Pancreas (tissue), 10 donors: Measurements from ENCODE around the gene CFAP54. TPM values are rescaled to one million over a fixed set of nuclear protein-coding genes. Genes with fewer than 3 reads are reported as not detected.
A peak's percentile ranks its signal among the peaks of the same experiment; 100 is the strongest.

Source experiments
- ATAC-seq, 4 donors: fragments of 200-7000 bp; cut with Tn5 transposase; one replicate each; pipeline versions ENCODE4 v1.8.0 to v1.9.1; 2020; ENCODE audit warnings: mild to moderate bottlenecking in 4 of 4, moderate library complexity in 4 of 4
- DNase-seq, 6 donors: peaks; one replicate each; pipeline ENCODE4 v3.0.0-alpha.2; 2020
- FAIRE-seq: peaks from 2 replicates; lab custom pipeline; 2012; peaks lifted over from hg19 to GRCh38; lab: Jason Lieb, UNC
- H3K27ac ChIP-seq, 4 donors: fragments of 200-600 bp; sonication (generic); 1 replicate in 3 of 4; 2 replicates in 1 of 4; pipeline versions ENCODE4 v1.5.0 to v1.8.0; 2020
- H3K27me3 ChIP-seq, 4 donors: fragments of 200-600 bp; one replicate each; pipeline ENCODE4 v1.8.0; 2021
- H3K36me3 ChIP-seq, 3 donors: fragments of 200-600 bp; sonication (generic) in 1 of 3; one replicate each; pipeline versions ENCODE4 v1.5.0 to v1.8.0; 2020 to 2021
- H3K4me1 ChIP-seq, 3 donors: fragments of 200-600 bp; one replicate each; pipeline ENCODE4 v1.8.0; 2021
- H3K4me3 ChIP-seq, 4 donors: fragments of 200-600 bp; sonication (generic) in 2 of 4; one replicate each; pipeline versions ENCODE4 v1.5.0 to v1.8.0; 2020 to 2021
- H3K9me3 ChIP-seq, 4 donors: fragments of 200-600 bp; one replicate each; pipeline ENCODE4 v1.8.0; 2021
- WGBS, 2 donors: extraction: QIAGEN DNeasy Blood & Tissue Kit; methylation state at CpG; one replicate each; pipeline ENCODE4 v1.1.7; 2013; 5-methylcytosine and 5-hydroxymethylcytosine counted together
- intact Hi-C, 3 donors: fragments of 100-400 bp; cut with DNase I; formaldehyde crosslinking; loops; one replicate each; pipeline versions ENCODE4 v1.11.1 to v1.14.2; 2022
- polyA plus RNA-seq, 2 donors: library from polyadenylated mRNA; stranded (reverse); fragments of 200-250 nt; gene quantifications; one replicate each; pipeline ENCODE4 v1.2.3, GENCODE V29; 2013
- total RNA-seq, 6 donors: library from RNA; stranded (reverse); fragmentation: NEBNext Ultra II Directional in 4 of 6; extraction: Animal tissue kit (Norgen Biotek cat#: 25700) in 4 of 6; gene quantifications; one replicate each; pipeline versions ENCODE4 v1.2.1 to v1.2.4, GENCODE V29; 2021 to 2023
- TF ChIP-seq, protein P1 (sequence below), 4 donors: fragments of 200-600 bp; sonication (generic) in 3 of 4; IDR thresholded peaks; one replicate each; pipeline versions ENCODE4 v1.5.0 to v1.8.0; 2021; ENCODE audit warnings: antibody characterized with exemption in 4 of 4
- donor health status: healthy with polysubstance abuse.
- donor health status: DM: no; HTN: no; CAD: no; lungs with moderate emphysema.
- donor health status: DM: no; HTN: no; CAD: no.
- donor health status: control.
- donor health status: control.
- donor health status: Bipolar disorder and iron deficiency.
- donor health status: DM: yes; HTN: yes; CAD: no.
- donor health status: DM: no; HTN: no; CAD: no.
- donor health status: DM: no; HTN: no; CAD: no.
- donor health status: DM: yes; HTN: yes; CAD: no.

The CFAP54 gene
- total and polyA plus RNA-seq, 8 donors, result 0.02 to 0.21 (median 0.11) TPM

DNA sequence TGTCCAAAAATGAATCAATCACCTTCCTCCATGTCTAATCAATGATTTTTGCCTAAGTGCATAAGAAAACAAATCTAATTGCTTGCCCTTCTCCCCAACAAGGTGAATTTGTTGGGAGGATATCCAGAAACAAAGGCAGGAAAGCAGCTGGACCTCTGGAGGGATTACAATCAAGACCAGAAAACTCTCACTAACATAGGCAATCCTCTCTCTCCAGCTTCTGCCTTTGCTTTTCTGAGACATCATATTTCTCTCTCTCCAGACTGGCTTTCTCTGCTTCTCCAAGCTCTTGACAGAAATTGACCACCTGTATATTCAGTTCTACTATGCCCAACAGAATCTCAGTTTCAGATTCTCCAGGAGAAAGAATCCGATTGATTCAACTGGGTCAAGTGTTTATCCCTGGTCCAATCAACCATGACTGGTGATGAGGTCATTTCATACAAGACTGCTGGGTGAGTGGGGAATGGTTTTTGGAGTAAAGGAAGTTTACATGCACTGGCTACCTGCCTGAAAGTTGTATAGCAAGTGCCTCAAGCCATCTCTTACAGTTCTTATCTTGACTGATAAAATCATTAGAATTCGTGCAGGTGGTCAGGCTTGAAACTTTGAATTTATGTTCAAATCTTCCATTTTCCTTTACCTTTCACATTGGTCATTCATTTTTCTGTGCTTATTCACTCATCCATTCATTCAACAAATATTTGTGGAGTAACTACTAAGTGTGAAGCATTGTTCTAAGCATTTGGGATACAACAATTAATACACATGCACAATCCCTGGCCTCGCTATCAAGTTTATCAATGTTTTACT lies 22.2 kb upstream of the CFAP54 start:
- no peaks in the 10 kb centered on the region for H3K9me3 ChIP-seq
- intact Hi-C loops, result no loop called here
- no peak for DNase-seq
- H3K27ac ChIP-seq, result no peak overlapping the region
- H3K27me3 ChIP-seq, result no peaks in the 10 kb centered on the region
- TF ChIP-seq, protein P1, sequence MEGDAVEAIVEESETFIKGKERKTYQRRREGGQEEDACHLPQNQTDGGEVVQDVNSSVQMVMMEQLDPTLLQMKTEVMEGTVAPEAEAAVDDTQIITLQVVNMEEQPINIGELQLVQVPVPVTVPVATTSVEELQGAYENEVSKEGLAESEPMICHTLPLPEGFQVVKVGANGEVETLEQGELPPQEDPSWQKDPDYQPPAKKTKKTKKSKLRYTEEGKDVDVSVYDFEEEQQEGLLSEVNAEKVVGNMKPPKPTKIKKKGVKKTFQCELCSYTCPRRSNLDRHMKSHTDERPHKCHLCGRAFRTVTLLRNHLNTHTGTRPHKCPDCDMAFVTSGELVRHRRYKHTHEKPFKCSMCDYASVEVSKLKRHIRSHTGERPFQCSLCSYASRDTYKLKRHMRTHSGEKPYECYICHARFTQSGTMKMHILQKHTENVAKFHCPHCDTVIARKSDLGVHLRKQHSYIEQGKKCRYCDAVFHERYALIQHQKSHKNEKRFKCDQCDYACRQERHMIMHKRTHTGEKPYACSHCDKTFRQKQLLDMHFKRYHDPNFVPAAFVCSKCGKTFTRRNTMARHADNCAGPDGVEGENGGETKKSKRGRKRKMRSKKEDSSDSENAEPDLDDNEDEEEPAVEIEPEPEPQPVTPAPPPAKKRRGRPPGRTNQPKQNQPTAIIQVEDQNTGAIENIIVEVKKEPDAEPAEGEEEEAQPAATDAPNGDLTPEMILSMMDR (IDR thresholded peaks at IDR 0.05), result no peak
- no peaks in the 10 kb centered on the region for H3K36me3 ChIP-seq
- no peaks in the 10 kb centered on the region for H3K4me1 ChIP-seq
- 55 to 58% methylated on average over 3 of the region's 3 CpGs for WGBS, 2 donors
- ATAC-seq, result no peak
- no peak for FAIRE-seq
- H3K4me3 ChIP-seq, result no peak overlapping the region

DNA sequence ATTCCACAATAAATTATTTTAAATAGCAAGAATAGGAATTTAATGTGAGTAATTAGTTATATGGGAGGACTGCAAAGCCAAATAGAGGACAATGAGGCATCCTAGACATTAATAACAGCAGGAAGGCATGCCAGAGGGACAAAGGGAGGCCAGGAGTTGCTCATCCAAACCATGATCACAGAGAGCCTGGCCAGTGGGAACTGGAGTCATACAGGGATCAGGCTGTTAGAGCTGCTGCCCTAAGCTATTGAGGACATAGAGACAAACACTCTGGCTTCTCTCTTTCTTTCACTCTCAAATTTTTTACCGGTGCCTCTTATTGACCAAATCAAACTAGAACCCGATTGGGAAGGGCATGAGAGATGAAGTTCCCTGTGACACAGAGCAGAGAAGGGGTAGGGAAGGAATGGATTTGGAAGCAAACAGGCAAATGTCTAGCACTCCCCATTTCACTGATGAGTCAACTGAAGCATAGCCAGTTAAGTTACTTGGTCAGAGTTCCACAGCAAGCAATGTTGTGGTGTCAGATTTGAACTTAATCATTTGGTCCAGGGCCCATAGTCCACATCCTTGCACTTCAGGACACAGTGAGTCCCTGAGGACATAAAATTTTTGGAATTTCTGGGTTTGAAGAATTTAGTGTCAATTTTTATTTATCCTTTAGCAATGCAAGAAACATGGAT lies 17.9 kb upstream of the CFAP54 start:
- Histone ChIP-seq H3K9me3 (no peaks in the 10 kb centered on the region), H3K4me1 (no peaks in the 10 kb centered on the region), H3K36me3 (no peaks in the 10 kb centered on the region), H3K27ac (no peak overlapping the region), H3K27me3 (no peaks in the 10 kb centered on the region), H3K4me3 (no peak overlapping the region)
- ATAC-seq, result peak in 1 of 4 donors; percentile 30
- DNase-seq, result no peak
- WGBS, 2 donors, result 88% methylated on average over 2 of the region's 2 CpGs
- intact Hi-C loops, result no loop called here
- TF ChIP-seq, protein P1 (IDR thresholded peaks at IDR 0.05), result no peak
- no peak for FAIRE-seq

DNA sequence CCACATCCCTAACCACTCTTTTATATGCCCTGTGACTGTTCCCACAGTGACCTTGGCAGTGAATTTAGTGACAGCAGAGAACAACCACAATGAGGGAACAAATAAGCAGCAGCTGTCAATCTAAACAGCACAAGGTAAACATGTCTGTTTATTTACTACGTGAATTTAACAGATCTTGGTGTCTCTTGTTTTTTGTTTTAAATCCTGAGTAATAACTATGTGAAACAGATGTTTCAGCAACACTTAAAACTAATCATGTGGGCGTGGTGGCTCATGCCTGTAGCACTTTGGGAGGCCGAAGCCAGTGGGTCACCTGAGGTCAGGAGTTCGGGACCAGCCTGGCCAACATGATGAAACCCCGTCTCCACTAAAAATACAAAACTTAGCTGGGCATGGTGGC lies 17.0 kb upstream of the CFAP54 start:
- 52 to 60% methylated on average over 5 of the region's 5 CpGs for WGBS, 2 donors
- DNase-seq (no peak), FAIRE-seq (no peak), ATAC-seq (no peak)
- Histone ChIP-seq H3K4me1 (no peaks in the 10 kb centered on the region), H3K9me3 (no peaks in the 10 kb centered on the region), H3K4me3 (no peak overlapping the region), H3K27me3 (no peaks in the 10 kb centered on the region), H3K36me3 (no peaks in the 10 kb centered on the region), H3K27ac (no peak overlapping the region)
- intact Hi-C loops, result no loop called here
- TF ChIP-seq, protein P1 (IDR thresholded peaks at IDR 0.05), result no peak

DNA sequence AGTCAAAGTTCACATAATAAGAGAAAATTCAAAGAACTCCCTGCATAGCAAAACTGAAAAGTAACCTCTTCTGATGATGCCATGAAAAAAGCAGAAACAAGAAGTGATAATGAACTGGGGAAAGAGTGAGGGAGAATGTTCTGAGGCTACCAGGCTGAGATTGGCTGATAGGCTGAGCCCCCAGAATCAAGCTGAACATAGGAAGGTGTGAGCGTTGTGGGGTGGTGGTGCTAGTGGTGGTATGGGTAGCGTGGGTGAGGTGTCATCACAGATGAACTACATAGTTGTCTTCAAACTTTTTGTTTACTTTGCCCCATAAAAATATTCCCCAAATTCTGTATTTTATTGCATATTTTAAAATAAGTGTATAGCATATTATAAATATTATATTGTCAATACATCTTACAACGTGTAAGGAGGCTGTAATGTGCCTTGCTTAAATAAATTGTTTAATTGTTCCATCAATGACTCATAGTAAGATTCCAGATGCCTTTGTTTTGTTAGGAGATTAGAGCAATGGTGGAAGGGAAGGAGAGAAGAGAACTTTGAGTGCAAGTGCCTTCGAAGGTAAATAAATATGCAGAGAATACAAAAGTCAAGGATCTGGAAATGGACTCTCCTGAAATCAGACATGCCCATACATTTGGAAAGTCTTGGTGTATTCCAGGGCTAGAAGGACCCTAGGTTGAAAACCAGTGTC lies 15.8 kb upstream of the CFAP54 start:
- TF ChIP-seq, protein P1 (IDR thresholded peaks at IDR 0.05), result no peak
- DNase-seq, result no peak
- Histone ChIP-seq H3K4me3 (no peak overlapping the region), H3K27ac (no peak overlapping the region), H3K36me3 (no peaks in the 10 kb centered on the region), H3K9me3 (no peaks in the 10 kb centered on the region), H3K27me3 (no peaks in the 10 kb centered on the region), H3K4me1 (no peaks in the 10 kb centered on the region)
- 69 to 81% methylated on average over 4 of the region's 4 CpGs for WGBS, 2 donors
- intact Hi-C loops, result no loop called here
- no peak for FAIRE-seq
- no peak for ATAC-seq
